GM12878 (cell line): ENCODE measurements around the gene PRRX2. TPM values are rescaled to one million over a fixed set of nuclear protein-coding genes. Genes with fewer than 3 reads are reported as not detected.

Experiments used
- BCL3 ChIP-seq: IDR thresholded peaks from 2 replicates; pipeline ENCODE4 v1.6.1; 2011; ENCODE audit warnings: borderline replicate concordance, low read depth, mild to moderate bottlenecking, moderate library complexity, low read length; ENCODE audit not compliant: insufficient read depth, poor library complexity, severe bottlenecking
- CTCF ChIP-seq, 3 experiments: IDR thresholded peaks in 2 of 3; conservative IDR thresholded peaks in 1 of 3; 2 replicates each; pipeline ENCODE4 v1.5.1; 2011; ENCODE audit warnings: low read depth in 3 of 3, low read length in 3 of 3, mild to moderate bottlenecking in 3 of 3, control low read depth in 2 of 3, moderate library complexity in 2 of 3, inconsistent platforms in 1 of 3, mixed read lengths in 1 of 3; ENCODE audit not compliant: control insufficient read depth in 2 of 3, insufficient read depth in 1 of 3; ENCODE audit errors: extremely low read depth in 1 of 3
- EZH2 ChIP-seq: IDR thresholded peaks from 2 replicates; pipeline ENCODE4 v1.6.1; 2012; ENCODE audit warnings: low read depth, mild to moderate bottlenecking, control low read depth, inconsistent platforms, low read length, borderline replicate concordance; ENCODE audit not compliant: control insufficient read depth
- GATAD2B ChIP-seq: fragments of 450-650 bp; conservative IDR thresholded peaks from 2 replicates; pipeline ENCODE4 v1.6.1; 2017; ENCODE audit warnings: low read depth, mild to moderate bottlenecking, moderate library complexity
- HDAC2 ChIP-seq: fragments of 200-600 bp; sonication (generic); IDR thresholded peaks from 2 replicates; pipeline ENCODE4 v1.6.1; 2017
- IKZF1 ChIP-seq: fragments of 450-650 bp; conservative IDR thresholded peaks from 2 replicates; pipeline ENCODE4 v1.6.1; 2017; ENCODE audit warnings: antibody characterized with exemption, mild to moderate bottlenecking
- KAT2A ChIP-seq: conservative IDR thresholded peaks from 2 replicates; pipeline ENCODE4 v1.6.1; 2011; ENCODE audit warnings: low read depth, low read length; ENCODE audit not compliant: control insufficient read depth
- MAX ChIP-seq: IDR thresholded peaks from 2 replicates; pipeline ENCODE4 v1.6.1; 2012; ENCODE audit warnings: low read depth, low read length, improper control_type of control experiment
- NR2C2 ChIP-seq: IDR thresholded peaks from 2 replicates; pipeline ENCODE4 v1.6.1; 2011; ENCODE audit warnings: borderline replicate concordance, low read depth; ENCODE audit not compliant: control insufficient read depth, insufficient read length
- RAD21 ChIP-seq: IDR thresholded peaks from 2 replicates; pipeline ENCODE4 v1.6.1; 2011; ENCODE audit warnings: mild to moderate bottlenecking, low read depth, low read length, moderate library complexity; ENCODE audit not compliant: insufficient read depth
- RB1 ChIP-seq: fragments of 450-650 bp; formaldehyde crosslinking; IDR thresholded peaks from 2 replicates; pipeline ENCODE4 v1.6.1; 2017; ENCODE audit warnings: mild to moderate bottlenecking, borderline replicate concordance
- RELB ChIP-seq: fragments of 450-650 bp; IDR thresholded peaks from 2 replicates; pipeline ENCODE4 v1.6.1; 2017; ENCODE audit warnings: low read depth, mild to moderate bottlenecking, moderate library complexity
- ZBTB33 ChIP-seq: fragments of 450-650 bp; IDR thresholded peaks from 2 replicates; pipeline ENCODE4 v1.6.1; 2017; ENCODE audit warnings: mild to moderate bottlenecking
- ZNF687 ChIP-seq: fragments of 450-650 bp; IDR thresholded peaks from 2 replicates; pipeline ENCODE4 v1.6.1; 2017; ENCODE audit warnings: mild to moderate bottlenecking, moderate library complexity
- polyA plus RNA-seq, 11 experiments: library from polyadenylated mRNA; depleted of rRNA in 4 of 11; unstranded in 6 of 11; stranded (reverse) in 5 of 11; fragments of >200 nt; fragmentation: Nextera tagmentation in 4 of 11; fragmentation: Illumina TruSeq in 1 of 11; extraction: Ambion mirVana in 4 of 11; extraction: Trizol in 1 of 11; gene quantifications; 1 replicate in 1 of 11; 2 replicates in 10 of 11; pipeline versions ENCODE4 v1.2.1 to v1.2.3, GENCODE V29; 2011 to 2016; ENCODE audit warnings: inconsistent platforms in 2 of 11, missing spikeins in 2 of 11, low read depth in 1 of 11
- total RNA-seq, 4 experiments: library from RNA; depleted of rRNA in 3 of 4; stranded (reverse); fragments of >200 nt in 3 of 4; fragmentation: Illumina TruSeq in 1 of 4; extraction: Trizol in 1 of 4; gene quantifications; 2 replicates each; pipeline versions ENCODE4 v1.2.1 to v1.2.3, GENCODE V29; 2013 to 2021

PRRX2 gene
- total and polyA plus RNA-seq, 10 of the 15 experiments (the other 5 are each of a cell fraction or from before 2014, with no cell fraction given), result not detected

- no peak for TF ChIP-seq ZNF687
- TF ChIP-seq GATAD2B, result no peak
- TF ChIP-seq IKZF1, result 0 out of 2 replicates have a peak, but pooled peaks have one; percentile 26
- TF ChIP-seq BCL3, result no peak
- peak; percentile 54 for TF ChIP-seq RAD21
- no peak for TF ChIP-seq NR2C2
- TF ChIP-seq MAX, result no peak
- no peak for TF ChIP-seq RB1
- no peak for TF ChIP-seq ZBTB33
- TF ChIP-seq KAT2A, result no peak
- TF ChIP-seq HDAC2, result no peak
- no peak for TF ChIP-seq RELB
- TF ChIP-seq CTCF (IDR thresholded peaks at IDR 0.05 in 2 of 3, conservative IDR thresholded peaks at IDR 0.05 in 1 of 3; ENCODE audit: control insufficient read depth in 2 of 3, extremely low read depth in 1 of 3, insufficient read depth in 1 of 3, low read depth in 3 of 3, low read length in 3 of 3), result peak; percentile 73 to 85 (median 79)
- no peak for TF ChIP-seq EZH2
These were observed 41.2 kb upstream of the PRRX2 start (continued) for GRCh38 chr9:129624168-129624759.
